IPS DF 4.7 (cell line): ENCODE results near the gene SKP1.

ENCODE experiments used
- DNase-seq: peaks from one replicate; pipeline ENCODE4 v3.0.0-alpha.2; 2013; ENCODE audit warnings: low spot score; ENCODE audit errors: extremely low read depth

SKP1 gene

DNA sequence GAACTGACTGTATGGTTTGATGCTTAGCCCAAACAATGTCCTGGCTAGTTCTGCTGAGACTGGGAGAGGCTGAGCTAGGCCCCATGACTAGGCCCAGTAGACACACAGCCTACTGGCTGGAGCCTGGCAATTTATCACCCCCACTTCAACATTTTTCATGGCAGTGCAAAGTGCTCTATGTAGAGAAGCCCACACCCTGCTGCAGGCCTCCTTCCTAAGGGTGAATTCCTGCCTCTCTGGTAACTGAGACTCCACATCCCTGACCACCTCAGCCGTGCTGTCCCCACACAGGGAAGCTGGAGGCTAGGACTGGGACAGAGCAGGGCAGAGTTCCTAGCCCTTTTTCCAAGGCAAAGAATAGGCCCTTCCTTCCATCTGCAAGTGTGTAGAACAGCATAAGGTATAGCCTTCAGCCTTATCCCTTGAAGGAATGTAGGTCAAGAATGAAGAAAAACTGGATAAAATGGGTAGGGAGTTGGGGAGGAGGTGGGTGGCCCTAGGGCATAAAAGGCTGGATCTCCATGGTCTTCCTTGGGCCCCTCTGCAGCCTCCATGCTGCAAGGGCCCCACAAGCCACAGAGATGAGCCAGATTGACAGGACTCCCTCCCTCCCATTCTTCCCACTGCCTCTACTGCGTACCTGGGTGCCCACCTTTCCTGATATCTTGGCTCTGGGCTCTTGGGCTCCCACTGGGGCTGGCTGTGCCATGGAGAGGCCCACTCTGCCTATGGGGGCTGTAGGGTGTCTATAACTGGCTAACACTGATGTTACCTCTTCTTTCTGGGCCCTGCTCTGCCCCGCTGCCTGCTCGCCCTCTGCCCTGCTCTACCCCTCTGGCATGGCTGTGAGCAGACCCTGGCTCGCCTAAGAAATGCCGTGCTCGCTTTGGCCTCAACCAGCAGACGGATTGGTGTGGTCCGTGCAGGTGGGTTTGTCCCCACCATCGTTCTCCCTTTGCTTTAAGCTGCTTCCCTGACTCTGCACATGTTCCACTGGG, 32.5 kb downstream of the SKP1 start:
- DNase-seq: no peak

DNA sequence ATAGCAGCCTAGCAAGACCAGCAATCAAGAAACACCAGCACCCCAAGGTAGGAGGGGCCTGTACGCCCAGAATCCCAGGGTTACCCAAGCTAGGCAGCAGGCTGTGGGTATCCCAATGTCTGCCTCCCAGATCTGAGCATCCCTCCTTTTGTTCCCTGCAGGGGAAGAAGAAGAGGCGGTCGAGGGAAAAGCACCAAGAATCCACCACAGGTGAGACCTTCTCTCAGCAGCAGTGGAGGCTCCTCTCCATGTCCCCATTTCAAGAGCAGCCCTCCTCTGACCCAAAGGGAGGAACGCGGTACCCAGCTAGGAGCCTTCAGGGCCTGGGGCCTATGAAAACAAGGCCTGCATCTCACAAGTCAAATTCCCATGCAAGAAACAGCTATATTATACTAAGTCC, 33.3 kb downstream of the SKP1 start:
- no peak for DNase-seq

DNA sequence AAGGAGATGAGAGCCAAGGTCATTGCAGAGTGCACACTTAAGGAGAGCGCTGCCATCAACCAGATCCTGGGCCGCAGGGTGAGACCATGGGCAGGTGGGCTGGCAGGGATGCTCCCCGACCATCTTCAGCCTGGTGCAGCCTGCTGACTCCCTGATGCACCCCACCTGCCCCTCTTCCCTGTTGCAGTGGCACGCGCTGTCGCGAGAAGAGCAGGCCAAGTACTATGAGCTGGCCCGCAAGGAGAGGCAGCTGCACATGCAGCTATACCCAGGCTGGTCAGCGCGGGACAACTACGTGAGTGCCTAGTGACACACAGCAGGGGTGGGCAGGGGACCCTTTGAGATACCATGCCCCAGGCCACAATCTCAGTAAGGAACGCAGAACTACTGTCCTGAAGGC, 33.9 kb downstream of the SKP1 start:
- DNase-seq: no peak

DNA sequence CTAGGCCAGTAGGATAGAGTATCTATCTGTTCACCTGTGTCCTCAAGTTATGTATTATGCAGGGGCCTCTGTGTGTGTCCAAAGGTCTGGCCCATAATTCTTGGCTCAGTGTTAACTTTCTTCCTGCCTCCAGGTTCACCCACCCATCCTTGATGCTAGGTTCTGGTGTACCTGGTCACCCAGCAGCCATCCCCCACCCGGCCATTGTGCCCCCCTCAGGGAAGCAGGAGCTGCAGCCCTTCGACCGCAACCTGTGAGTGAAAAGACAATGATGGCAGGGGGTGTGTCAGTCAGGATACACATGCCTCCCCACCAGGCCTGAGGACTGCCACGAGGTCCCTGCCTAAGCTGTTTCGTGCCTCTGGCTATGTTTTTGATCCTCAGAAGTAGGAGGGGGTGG, 34.7 kb downstream of the SKP1 start:
- no peak for DNase-seq

DNA sequence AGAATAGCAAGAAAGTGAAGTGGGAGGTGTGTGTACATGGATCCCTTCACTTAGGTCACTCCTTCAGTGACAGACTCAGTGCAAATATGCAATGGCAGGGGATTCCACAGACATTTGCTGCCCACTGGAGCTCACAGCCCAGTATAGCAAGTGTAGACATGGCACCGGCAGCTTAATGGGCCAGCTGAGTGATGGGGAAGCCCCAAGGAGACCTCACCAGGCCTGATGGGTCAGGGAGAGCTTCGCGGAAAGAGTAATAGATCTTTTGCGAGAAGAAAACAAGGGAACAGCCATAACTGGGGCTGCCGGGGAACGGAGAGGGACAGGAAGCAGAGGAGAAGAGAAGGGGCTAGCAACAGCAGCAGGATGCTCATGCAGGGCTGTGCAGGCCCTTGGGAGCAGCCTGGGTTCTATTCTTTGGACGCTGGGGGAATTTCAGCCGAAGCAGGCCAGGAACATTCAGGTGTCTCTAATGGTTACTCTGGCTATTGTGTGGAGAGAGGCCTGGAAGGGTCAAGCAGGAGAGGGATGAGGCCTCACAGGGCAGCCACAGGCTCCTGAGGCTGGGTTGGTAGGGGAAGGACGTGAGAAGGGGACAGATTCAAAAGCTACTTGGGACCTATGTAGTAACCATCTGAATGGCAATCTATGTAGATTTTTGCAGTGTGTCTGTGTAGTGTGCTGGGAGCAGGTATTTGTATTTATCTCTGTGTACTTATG, 35.3 kb downstream of the SKP1 start:
- no peak for DNase-seq

DNA sequence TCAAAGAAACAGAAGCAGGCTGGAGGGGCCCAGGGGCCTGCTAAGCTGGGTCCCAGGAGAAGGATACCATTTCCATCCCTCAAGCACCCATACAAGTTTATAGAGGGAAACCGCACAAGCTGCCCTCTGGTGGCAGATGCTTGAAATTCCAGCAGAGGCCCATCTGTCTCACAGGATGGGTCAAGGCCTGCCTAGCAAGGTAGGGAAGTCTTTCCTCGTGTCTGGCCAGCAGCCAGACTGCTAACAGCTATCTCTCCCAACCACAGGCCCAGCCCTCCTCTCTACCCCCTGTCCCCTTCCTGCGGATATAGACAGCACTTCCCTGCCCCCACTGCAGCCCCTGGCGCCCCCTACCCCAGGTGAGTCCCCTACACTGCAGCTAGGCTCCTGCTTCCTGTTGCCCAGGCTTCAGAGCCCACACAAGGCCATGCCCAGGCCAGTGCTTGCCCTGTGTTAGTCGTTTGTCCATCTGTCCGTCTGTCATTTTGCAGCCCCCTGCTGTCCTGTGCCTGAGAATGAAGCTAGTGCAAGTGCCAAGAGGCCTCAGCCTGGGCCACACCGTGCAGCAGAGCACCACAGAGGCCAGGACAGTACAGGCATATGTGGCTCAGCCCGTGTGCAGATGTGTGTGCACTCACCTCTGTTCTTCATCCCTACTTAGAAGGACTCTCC, 36.1 kb downstream of the SKP1 start:
- peak; percentile 58 for DNase-seq

DNA sequence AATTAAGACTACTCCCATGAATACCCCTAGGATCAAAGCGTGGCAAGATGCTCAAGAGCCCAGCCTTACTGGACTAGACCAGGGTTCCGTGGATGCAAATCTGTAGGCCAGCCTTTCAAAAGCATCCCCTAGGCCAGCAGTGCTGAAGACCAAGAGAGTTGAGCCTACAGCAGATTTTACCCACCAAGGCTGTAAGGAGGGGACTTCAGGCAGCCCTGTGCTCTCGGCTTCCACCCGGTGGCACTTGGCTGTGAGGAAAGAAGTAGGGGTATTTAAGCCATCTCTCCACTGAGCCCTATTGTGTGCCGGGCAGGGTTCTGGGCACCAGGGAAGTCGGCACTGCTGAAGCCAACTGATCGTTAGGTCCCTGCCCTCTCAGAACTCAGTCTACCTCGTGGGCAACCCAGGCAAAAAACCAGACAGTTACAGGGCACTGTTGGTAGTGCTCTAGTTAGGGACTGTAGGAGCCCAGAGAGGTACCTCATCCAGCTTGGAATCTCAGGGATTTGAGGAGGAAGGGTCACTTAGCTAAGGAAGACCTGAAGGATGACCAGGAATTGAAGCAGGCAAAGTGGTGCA, 36.8 kb downstream of the SKP1 start:
- DNase-seq: no peak

DNA sequence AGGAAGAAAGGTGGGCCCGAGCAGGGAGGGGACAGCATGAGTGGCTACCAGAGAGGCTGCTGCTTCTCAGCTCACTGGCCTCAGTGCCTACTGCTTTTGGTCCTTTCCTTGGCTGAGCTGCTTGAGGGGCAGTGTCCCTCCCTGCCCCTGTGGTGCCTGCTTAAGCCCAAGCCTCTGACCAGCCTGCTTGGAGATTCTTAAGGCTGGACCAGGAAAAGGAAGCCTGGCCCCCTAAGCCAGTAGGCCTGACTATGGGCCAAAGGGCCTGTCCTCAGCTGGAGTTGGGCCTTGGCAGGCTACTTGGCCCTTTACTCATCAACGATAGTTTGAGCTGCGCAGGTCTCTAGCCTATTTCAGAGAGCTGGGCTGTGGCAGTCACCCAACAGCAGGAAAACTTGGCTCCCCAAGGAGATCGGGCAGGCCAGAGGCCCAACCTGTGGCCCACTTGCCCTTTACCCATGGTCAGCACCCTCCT, 37.3 kb downstream of the SKP1 start:
- DNase-seq: no peak

DNA sequence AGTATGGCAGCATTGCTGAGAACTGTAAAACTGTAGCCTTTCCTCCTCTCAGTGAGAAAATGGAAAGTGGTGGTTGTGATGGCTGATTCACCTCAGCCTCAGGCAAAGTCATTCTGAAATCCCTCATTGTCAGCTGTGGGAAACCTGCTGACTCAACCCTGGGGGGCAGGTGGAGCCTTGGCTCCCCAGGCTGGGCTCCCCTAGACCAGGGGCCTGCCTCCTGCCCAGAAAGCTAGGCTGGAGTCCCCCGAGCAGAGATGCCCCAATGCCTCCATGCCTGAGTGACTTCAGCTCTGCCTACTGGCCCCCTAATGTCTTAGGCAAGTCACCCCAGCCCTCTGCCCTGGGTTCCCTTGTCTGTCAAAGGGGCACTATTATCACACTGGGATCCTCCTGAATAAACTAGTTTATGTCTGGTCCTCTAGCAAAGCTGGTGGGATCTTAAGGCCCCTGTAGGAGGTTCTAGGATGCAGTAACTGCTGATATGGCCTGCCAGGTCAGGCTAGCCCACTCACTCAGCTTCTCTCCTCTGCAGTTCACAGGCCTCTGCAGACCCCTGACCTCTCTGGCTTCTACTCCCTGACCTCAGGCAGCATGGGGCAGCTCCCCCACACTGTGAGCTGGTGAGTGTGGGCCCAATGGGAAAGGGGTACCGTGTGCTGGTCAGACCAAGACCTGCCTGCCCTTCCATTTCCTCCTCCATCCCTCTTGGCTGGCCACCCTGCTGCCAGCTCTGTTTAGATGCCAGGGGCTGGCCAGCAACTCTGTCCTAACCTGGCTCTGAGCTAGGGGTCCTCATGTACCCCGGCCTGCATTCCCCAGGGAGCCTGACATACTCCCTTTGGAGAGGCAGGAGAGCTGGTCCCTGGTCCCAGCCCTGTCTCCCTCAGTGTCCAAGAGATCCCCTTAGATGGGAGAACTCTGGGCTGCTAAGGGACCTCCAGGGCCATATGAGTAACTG, 38.1 kb downstream of the SKP1 start:
- no peak for DNase-seq

DNA sequence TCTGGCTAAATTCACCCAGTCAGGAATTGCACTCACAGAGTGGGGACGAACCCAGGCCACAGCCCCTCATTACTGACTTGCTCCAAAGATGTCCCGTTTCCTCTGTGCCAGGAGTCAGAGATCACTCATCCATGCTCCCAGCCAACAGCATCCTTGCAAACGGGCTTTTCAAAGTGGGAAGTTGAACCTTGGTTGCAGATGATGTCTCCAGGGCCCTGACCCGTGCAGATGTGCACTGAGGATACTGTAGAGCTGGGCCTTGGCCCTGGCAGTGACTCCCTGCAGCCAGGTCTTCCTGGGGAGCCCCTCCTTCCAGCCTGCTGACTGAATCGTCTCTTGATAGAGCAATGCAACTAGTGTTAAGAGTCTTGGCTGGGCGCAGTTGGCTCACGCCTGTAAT, 40.0 kb downstream of the SKP1 start:
- DNase-seq: no peak

DNA sequence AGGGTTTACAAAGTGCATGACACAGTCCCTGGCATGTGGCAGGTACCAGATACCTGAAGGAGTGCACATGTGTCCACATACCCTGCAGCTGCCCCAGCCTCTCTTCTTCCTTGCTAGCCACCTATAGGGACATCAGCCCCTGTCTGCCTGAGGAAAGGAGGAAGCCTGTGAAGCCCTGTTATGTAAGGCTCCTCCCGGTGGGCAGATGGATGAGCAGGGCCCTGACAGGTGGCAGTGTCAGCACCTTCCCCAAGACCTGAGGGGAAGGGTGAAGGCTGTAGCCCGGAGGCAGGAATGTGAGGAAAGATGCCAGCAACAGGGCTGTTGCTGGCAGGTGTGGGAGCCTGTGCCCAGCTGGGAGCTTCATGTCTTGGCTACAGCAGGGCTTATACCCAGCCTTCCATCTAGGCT, 40.5 kb downstream of the SKP1 start:
- DNase-seq: no peak

DNA sequence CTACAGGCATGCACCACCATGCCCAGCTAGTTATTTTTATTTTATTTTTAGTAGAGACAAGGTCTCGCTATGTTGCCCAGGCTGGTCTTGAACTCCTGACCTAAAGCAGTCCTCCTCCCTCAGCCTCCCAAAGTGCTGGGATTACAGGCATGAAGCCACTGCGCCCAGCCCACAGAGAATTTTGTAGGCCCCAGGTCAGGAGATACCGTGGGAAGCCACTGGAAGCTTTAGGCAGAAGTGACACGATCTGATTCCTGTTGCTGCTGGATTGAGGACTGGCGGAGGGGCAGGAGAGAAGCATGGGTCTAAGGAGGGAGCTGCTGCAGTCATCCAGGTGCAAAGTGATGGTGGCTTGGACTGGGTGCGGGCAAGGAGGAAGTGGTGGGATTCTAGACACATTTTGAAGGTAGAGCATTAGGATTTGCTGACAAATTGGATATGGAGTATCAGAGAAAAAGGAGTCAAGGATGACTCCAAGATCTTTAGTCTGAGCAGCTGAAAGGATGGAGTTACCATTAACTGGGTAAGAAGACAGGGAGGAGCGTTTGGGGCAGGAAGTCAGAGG, 41.6 kb downstream of the SKP1 start:
- DNase-seq: no peak

DNA sequence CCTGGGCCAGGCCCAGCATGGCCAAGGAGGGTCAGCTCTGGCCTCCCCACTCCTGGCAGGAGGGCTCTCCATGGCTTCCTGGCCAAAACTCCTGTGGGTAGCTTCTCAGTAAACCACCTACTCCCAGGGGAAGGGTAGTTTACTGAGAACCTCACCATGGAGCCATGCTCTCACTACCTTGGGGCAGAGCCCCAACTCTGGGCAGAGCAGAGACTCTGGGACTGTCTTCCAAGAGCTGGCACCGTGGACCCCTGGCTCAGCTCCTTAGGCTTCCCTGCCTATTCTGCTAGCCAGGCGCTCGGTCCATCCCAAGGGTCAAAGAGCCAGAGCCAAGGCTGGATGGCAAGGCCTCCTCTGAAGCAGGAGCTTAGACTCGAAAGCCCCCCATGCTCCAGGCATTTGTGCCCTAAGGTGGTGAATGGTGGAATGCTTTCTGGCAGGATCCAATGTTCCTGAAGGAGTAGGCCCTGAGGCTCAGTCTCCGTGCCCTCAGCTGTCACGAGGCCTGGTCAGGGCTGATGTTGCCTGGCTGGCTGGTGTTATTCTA, 42.7 kb downstream of the SKP1 start:
- DNase-seq: no peak

DNA sequence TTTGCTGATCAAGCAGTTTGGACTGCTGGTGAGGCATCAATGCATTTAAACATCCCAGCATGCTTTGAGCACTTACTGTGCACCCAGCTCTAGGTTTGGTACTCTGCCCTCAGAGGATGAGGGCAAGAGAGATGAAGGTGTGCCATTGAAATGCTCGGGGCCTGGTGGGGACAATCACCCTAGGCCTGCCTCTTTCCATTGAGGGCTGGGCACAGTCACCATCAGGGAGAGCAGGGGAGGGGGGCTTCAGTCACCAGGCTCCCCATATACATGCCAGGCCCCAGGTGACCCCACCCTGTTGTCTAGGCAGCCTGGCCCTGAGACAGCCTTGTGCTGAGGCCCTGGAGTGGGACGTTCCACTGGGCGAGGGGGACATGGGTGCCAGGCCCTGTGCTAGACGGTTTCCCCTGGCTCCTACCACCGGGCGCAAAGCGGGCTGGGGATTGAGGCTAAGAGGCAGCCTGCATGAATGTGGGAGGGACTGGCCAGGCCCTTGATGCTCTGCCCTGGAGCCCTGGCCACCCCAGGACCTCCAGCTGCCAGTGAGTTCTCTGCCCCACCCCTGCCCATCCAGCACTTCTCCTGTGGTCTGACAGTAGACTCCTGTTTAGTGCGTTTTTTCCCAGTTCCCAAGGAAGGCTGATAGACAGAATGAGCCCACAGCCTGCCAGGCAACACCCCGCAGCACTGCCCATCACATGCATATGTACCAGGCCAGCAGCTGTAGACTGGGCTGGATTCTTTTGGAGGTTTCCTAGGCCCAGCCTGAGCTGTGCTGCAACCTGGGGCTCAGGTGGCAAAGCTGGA, 43.4 kb downstream of the SKP1 start:
- no peak for DNase-seq

DNA sequence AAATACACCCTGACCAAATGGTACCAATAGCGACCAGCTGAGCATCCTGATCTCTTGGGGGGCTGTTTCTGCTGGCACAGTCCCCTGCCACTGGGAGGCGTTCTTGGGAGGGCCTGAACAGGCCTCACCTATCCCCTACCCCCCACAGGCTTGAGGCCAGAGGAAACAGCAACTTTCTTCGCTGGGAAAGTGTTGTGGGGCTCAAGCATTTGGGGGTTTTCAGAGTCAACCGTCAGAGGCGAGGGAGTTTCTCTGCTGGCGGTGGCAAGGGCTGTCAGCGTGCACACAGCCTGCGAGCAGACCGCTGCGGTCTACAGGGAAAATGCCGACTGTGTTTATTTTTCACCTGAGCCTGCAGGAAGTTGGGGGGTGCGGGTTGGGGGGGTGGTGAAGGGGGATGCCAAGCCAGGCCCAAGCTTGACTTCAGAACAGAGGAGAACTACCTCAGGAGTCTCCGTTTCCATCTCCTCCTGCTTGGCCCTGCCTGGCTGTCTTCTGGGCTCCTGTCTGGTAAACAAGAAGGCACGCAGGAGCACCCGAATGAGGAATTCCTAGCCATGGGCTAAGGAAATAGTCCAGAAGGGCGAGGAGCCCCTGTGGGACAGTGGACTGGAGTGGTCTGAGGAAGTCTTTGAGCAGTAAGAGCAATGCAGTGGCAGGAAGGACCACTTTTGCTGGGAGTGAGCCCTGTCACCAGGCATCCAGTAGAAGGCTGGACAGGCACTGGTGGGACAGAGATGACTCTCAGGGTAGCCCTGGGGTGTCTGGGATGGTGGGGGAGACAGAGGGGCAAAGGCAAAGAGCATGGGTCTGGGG, 44.2 kb downstream of the SKP1 start:
- DNase-seq: no peak

DNA sequence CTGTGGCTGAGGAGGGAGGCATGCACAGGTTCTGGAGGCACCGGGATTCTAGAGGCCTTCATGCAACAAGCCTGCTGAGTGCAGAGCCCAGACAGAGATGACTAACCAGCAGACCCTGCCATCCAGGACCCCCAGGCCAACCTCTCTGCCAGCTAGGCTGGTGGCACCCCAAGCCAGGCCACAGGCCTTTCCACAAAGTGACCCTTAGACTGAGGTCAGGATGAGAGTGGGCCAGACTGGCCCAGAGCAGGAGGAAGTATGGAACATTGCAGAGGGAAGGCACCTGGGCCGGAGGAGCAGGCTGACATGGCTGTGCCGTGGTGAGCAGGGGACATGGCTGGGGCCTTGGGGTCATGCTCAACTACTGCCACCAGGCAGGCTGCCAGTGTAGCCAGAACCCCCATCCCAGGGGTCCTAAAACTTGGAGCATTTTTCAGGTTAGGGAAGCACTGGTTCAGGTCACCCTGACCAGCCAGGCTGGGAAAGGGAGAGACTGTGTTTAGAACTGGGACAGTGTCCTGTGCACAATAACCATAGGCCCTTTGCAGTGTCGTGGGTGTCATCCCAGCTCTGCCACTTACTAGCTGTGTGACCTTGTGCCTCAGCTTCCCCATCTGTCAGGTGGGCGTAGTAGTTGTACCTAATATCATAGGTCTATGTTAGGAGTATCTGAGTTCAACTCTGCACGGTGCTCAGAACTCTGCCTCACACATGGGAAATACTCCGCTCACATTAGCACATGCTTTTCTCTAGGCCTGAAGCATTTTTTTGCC, 45.0 kb downstream of the SKP1 start:
- DNase-seq: no peak

DNA sequence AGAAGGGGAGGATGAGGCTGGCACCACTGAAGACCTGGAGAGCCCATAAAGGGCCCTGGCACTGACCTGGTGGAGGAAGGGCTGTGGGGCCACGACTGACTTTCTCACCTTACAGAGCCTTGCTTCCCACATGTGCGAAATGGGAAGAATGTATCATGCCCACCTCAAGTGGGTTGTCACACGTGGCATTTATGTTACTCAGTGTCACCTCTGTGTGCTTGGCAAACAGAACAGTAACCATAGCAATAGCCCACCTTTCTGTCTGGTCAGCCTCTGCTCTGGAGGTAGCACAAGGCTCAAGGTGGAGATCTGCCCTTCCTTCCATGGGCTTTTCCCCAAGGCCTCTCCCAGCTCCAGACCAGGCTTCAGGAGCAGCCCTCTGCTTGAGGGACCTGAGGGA, 45.6 kb downstream of the SKP1 start:
- no peak for DNase-seq
